ENCODE measurements around the gene CT45A7. TPM values are rescaled to one million over a fixed set of nuclear protein-coding genes. Genes with fewer than 3 reads are reported as not detected.
"Not testable (repeated sequence)": the region's sequence is repeated elsewhere in the genome, so short reads cannot be mapped to it uniquely, and the experiment has no call there.

CT45A7 gene
- not detected for polyA plus RNA-seq (ENCODE audit: insufficient read depth in 1 of 5, insufficient read length in 5 of 5, low replicate concordance in 1 of 5)
- long read RNA-seq, donor 1, transcript CT45A7-202 (4 exons, 578 nt) = major isoform, 19 of 25 reads
- long read RNA-seq, donor 1, partial matches to known transcripts = 6 of 25 reads
- long read RNA-seq, donor 1, other reads (novel, unspliced or antisense) = 0 of 25 reads
- long read RNA-seq, donor 2, partial matches to known transcripts = 0 of 4 reads
- long read RNA-seq, donor 2, other reads (novel, unspliced or antisense) = 0 of 4 reads
- long read RNA-seq, donor 3, transcript CT45A7-202 (4 exons, 578 nt) = major isoform, 6 of 6 reads
- long read RNA-seq, donor 3, partial matches to known transcripts = 0 of 6 reads
- long read RNA-seq, donor 3, other reads (novel, unspliced or antisense) = 0 of 6 reads
- long read RNA-seq, donor 4, partial matches to known transcripts = 0 of 1 reads
- long read RNA-seq, donor 4, other reads (novel, unspliced or antisense) = 0 of 1 reads
- long read RNA-seq, donor 5, transcript CT45A7-202 (4 exons, 578 nt) = major isoform, 9 of 9 reads
- long read RNA-seq, donor 5, partial matches to known transcripts = 0 of 9 reads
- long read RNA-seq, donor 5, other reads (novel, unspliced or antisense) = 0 of 9 reads
- long read RNA-seq, donor 6, partial matches to known transcripts = 0 of 4 reads
- long read RNA-seq, donor 6, other reads (novel, unspliced or antisense) = 0 of 4 reads
- long read RNA-seq, donor 7, transcript CT45A7-202 (4 exons, 578 nt) = major isoform, 6 of 6 reads
- long read RNA-seq, donor 7, partial matches to known transcripts = 0 of 6 reads
- long read RNA-seq, donor 7, other reads (novel, unspliced or antisense) = 0 of 6 reads
- long read RNA-seq, donor 8 = 0 reads

DNA sequence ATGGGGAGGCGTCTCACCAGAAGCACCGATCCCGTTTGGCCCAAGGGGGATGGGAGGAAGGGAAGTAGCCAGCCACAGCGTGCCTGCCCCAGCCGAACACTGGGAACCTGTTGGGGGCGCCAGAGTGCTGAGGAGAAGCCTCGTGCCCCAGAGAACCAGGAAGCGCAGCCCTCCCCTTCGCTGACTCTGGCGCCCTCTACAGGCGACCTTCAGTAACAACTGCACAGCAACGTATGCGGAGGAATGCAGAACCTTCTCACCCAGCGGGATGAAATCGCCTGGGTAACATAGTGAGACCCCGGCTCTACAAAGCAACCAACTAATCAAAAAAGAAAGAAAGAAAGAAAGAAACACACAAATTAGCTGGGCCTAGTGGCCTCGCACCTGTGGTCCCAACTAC, at the start of gene CT45A7:
CT45A7 (minus strand) TSS at position 101 of the 400 bp plus-strand sequence. CDS start 3,747 bp downstream, outside the sequence.
- not testable (repeated sequence) for DNase-seq

DNA sequence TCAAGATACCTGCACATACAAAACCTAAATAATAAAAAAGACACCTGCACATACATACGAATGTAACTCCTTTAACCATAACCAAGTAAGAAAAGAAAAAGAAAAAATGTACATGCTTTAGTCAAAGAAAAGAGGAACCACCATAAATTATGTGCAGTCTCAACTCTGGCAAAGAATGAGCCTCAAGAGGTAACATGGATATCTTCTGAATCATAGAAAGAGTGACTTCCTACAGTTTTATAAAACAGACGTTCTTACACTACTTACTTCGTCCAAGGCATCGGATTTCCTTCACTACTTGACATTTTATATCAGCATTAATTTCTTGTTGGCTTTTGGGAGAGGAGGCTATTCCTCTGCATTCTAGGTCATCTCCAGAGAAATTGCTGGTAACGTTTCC, 45.7 kb upstream of the CT45A7 start:
- DNase-seq = not testable (repeated sequence)

GRCh38 chrX:135871712-135872111, 34.6 kb upstream of the CT45A7 start, which contains the start of gene CT45A9:
Gene CT45A9 (minus strand): TSS chrX:135871812. CDS start chrX:135868061, 3,751 bp downstream.
- DNase-seq = not testable (repeated sequence)

GRCh38 chrX:135854438-135854837, 17.4 kb upstream of the CT45A7 start, which contains the start of gene CT45A8:
Gene CT45A8 (minus strand): TSS chrX:135854538. CDS start chrX:135850783, 3,755 bp downstream.
- DNase-seq = not testable (repeated sequence)

GRCh38 chrX:135819912-135820311, 17.2 kb downstream of the CT45A7 start, which contains the start of gene CT45A2:
Gene CT45A2 (minus strand): TSS chrX:135820012. CDS start chrX:135816265, 3,747 bp downstream.
- DNase-seq = not testable (repeated sequence)

- not testable (repeated sequence) for DNase-seq
These were observed 34.4 kb downstream of the CT45A7 start, which contains the start of gene CT45A6 for GRCh38 chrX:135802687-135803086. Gene CT45A6 (minus strand): TSS chrX:135802787. CDS start chrX:135798993, 3,794 bp downstream.

GRCh38 chrX:135785403-135785802, 51.7 kb downstream of the CT45A7 start, which contains the start of gene CT45A5:
Gene CT45A5 (minus strand): TSS chrX:135785503. CDS start chrX:135781729, 3,774 bp downstream.
- not testable (repeated sequence) for DNase-seq

Other genes with a start within 250 kb of the CT45A7 start
- gene CT45A1, start 123.6 kb downstream of the CT45A7 start, polyA plus RNA-seq (ENCODE audit: insufficient read depth in 1 of 5, insufficient read length in 5 of 5, low replicate concordance in 1 of 5) = 10 to 100 TPM in 2 of 5 donors, 1 to 10 TPM in 3; 6.7 to 16.9 (median 7.7) TPM
- 10 to 100 TPM in 3 of 5 donors, not detected in 2; 16.7 to 25.1 (median 17.0) TPM for gene CT45A3, start 69.1 kb downstream of the CT45A7 start, polyA plus RNA-seq (ENCODE audit: insufficient read depth in 1 of 5, insufficient read length in 5 of 5, low replicate concordance in 1 of 5)
- 10 to 100 TPM; 35.8 to 48.3 (median 44.7) TPM for gene CT45A5, start 51.8 kb downstream of the CT45A7 start, polyA plus RNA-seq (ENCODE audit: insufficient read depth in 1 of 5, insufficient read length in 5 of 5, low replicate concordance in 1 of 5)
- gene CT45A6, start 34.5 kb downstream of the CT45A7 start, polyA plus RNA-seq (ENCODE audit: insufficient read depth in 1 of 5, insufficient read length in 5 of 5, low replicate concordance in 1 of 5) = 1 to 10 TPM in 1 of 5 donors, not detected in 4; 5.0 TPM
- 10 to 100 TPM in 2 of 5 donors, 1 to 10 TPM in 1, under 1 TPM in 1, not detected in 1; 0.45 to 17.7 (median 6.8) TPM for gene CT45A2, start 17.3 kb downstream of the CT45A7 start, polyA plus RNA-seq (ENCODE audit: insufficient read depth in 1 of 5, insufficient read length in 5 of 5, low replicate concordance in 1 of 5)
- gene CT45A8, start 17.3 kb upstream of the CT45A7 start, polyA plus RNA-seq (ENCODE audit: insufficient read depth in 1 of 5, insufficient read length in 5 of 5, low replicate concordance in 1 of 5) = not detected
- gene CT45A9, start 34.5 kb upstream of the CT45A7 start, polyA plus RNA-seq (ENCODE audit: insufficient read depth in 1 of 5, insufficient read length in 5 of 5, low replicate concordance in 1 of 5) = not detected
- 10 to 100 TPM in 3 of 5 donors, 1 to 10 TPM in 2; 4.4 to 18.8 (median 14.2) TPM for gene CT45A10, start 56.2 kb upstream of the CT45A7 start, polyA plus RNA-seq (ENCODE audit: insufficient read depth in 1 of 5, insufficient read length in 5 of 5, low replicate concordance in 1 of 5)
- under 1 TPM in 2 of 5 donors, not detected in 3; 0.04 TPM for gene SAGE1, start 56.4 kb upstream of the CT45A7 start, polyA plus RNA-seq (ENCODE audit: insufficient read depth in 1 of 5, insufficient read length in 5 of 5, low replicate concordance in 1 of 5)
- 10 to 100 TPM; 25.2 to 30.8 (median 28.4) TPM for gene MMGT1, start 136.7 kb upstream of the CT45A7 start, polyA plus RNA-seq (ENCODE audit: insufficient read depth in 1 of 5, insufficient read length in 5 of 5, low replicate concordance in 1 of 5)
- 10 to 100 TPM; 16.9 to 25.1 (median 22.3) TPM for gene SLC9A6, start 148.2 kb upstream of the CT45A7 start, polyA plus RNA-seq (ENCODE audit: insufficient read depth in 1 of 5, insufficient read length in 5 of 5, low replicate concordance in 1 of 5)

Measured in right lung (tissue), 10 donors.